ENCODE data around the gene CPNE6.
A peak's percentile ranks its signal among the peaks of the same experiment; 100 is the strongest.
"Not testable (repeated sequence)": the region's sequence is repeated elsewhere in the genome, so short reads cannot be mapped to it uniquely, and the experiment has no call there.

CPNE6 gene

GRCh38 chr14:24105609-24106239, 34.4 kb downstream of the CPNE6 start:
- H3K27ac ChIP-seq (ENCODE audit: insufficient read depth, low read depth, low read length, poor library complexity, severe bottlenecking); H3K36me3 ChIP-seq (ENCODE audit: control insufficient read depth, insufficient read depth, low read length); H3K27me3 ChIP-seq (ENCODE audit: control insufficient read depth, insufficient read depth, low read length, poor library complexity, severe bottlenecking); H3K4me1 ChIP-seq (ENCODE audit: control insufficient read depth, insufficient read depth, low read length); H3K4me3 ChIP-seq (ENCODE audit: insufficient read depth, low read depth, low read length); H3K9me3 ChIP-seq (ENCODE audit: control insufficient read depth, low read length): not testable (repeated sequence)
- WGBS, 2 experiments = 93% methylated on average over 8 of the region's 8 CpGs

GRCh38 chr14:24106672-24107271, 35.4 kb downstream of the CPNE6 start:
- WGBS, 2 experiments = 97 to 100% methylated on average over 1 to 3 of the region's 4 CpGs
- Histone ChIP-seq H3K27me3 (ENCODE audit: control insufficient read depth, insufficient read depth, low read length, poor library complexity, severe bottlenecking) (no peaks in the 10 kb centered on the region), H3K27ac (ENCODE audit: insufficient read depth, low read depth, low read length, poor library complexity, severe bottlenecking) (no peak overlapping the region), H3K4me3 (ENCODE audit: insufficient read depth, low read depth, low read length) (no peak overlapping the region), H3K4me1 (ENCODE audit: control insufficient read depth, insufficient read depth, low read length) (no peaks in the 10 kb centered on the region), H3K36me3 (ENCODE audit: control insufficient read depth, insufficient read depth, low read length) (no peaks in the 10 kb centered on the region), H3K9me3 (ENCODE audit: control insufficient read depth, low read length) (no peaks in the 10 kb centered on the region)

- Histone ChIP-seq H3K4me1 (ENCODE audit: control insufficient read depth, insufficient read depth, low read length) (no peaks in the 10 kb centered on the region), H3K36me3 (ENCODE audit: control insufficient read depth, insufficient read depth, low read length) (no peaks in the 10 kb centered on the region), H3K9me3 (ENCODE audit: control insufficient read depth, low read length) (no peaks in the 10 kb centered on the region), H3K4me3 (ENCODE audit: insufficient read depth, low read depth, low read length) (no peak overlapping the region), H3K27me3 (ENCODE audit: control insufficient read depth, insufficient read depth, low read length, poor library complexity, severe bottlenecking) (no peaks in the 10 kb centered on the region), H3K27ac (ENCODE audit: insufficient read depth, low read depth, low read length, poor library complexity, severe bottlenecking) (no peak overlapping the region)
- WGBS, 2 experiments = 49 to 63% methylated on average over 4 to 5 of the region's 5 CpGs
These were observed 37.0 kb downstream of the CPNE6 start for GRCh38 chr14:24108336-24108874.

GRCh38 chr14:24110060-24110459, 38.7 kb downstream of the CPNE6 start:
- 84 to 85% methylated on average over 9 of the region's 9 CpGs for WGBS, 2 experiments
- Histone ChIP-seq H3K4me3 (ENCODE audit: insufficient read depth, low read depth, low read length) (no peak overlapping the region), H3K27me3 (ENCODE audit: control insufficient read depth, insufficient read depth, low read length, poor library complexity, severe bottlenecking) (no peaks in the 10 kb centered on the region), H3K27ac (ENCODE audit: insufficient read depth, low read depth, low read length, poor library complexity, severe bottlenecking) (no peak overlapping the region), H3K36me3 (ENCODE audit: control insufficient read depth, insufficient read depth, low read length) (no peaks in the 10 kb centered on the region), H3K4me1 (ENCODE audit: control insufficient read depth, insufficient read depth, low read length) (no peaks in the 10 kb centered on the region), H3K9me3 (ENCODE audit: control insufficient read depth, low read length) (no peaks in the 10 kb centered on the region)

GRCh38 chr14:24110523-24110922, 39.2 kb downstream of the CPNE6 start:
- H3K4me3 ChIP-seq (ENCODE audit: insufficient read depth, low read depth, low read length) = no peak overlapping the region
- no peak overlapping the region for H3K27ac ChIP-seq (ENCODE audit: insufficient read depth, low read depth, low read length, poor library complexity, severe bottlenecking)
- H3K9me3 ChIP-seq (ENCODE audit: control insufficient read depth, low read length) = no peaks in the 10 kb centered on the region
- WGBS, 2 experiments = 91 to 95% methylated on average over 1 of the region's 1 CpG
- H3K27me3 ChIP-seq (ENCODE audit: control insufficient read depth, insufficient read depth, low read length, poor library complexity, severe bottlenecking) = no peaks in the 10 kb centered on the region
- H3K4me1 ChIP-seq (ENCODE audit: control insufficient read depth, insufficient read depth, low read length) = no peaks in the 10 kb centered on the region
- no peaks in the 10 kb centered on the region for H3K36me3 ChIP-seq (ENCODE audit: control insufficient read depth, insufficient read depth, low read length)

GRCh38 chr14:24113379-24113800, 42.0 kb downstream of the CPNE6 start:
- Histone ChIP-seq H3K4me1 (ENCODE audit: control insufficient read depth, insufficient read depth, low read length) (no peaks in the 10 kb centered on the region), H3K4me3 (ENCODE audit: insufficient read depth, low read depth, low read length) (peak overlapping the region; percentile 91), H3K9me3 (ENCODE audit: control insufficient read depth, low read length) (no peaks in the 10 kb centered on the region), H3K36me3 (ENCODE audit: control insufficient read depth, insufficient read depth, low read length) (peaks cover 14% of the 10 kb centered on the region), H3K27me3 (ENCODE audit: control insufficient read depth, insufficient read depth, low read length, poor library complexity, severe bottlenecking) (no peaks in the 10 kb centered on the region), H3K27ac (ENCODE audit: insufficient read depth, low read depth, low read length, poor library complexity, severe bottlenecking) (peak overlapping the region; percentile 89)
- 23 to 24% methylated on average over 15 of the region's 15 CpGs for WGBS, 2 experiments

- Histone ChIP-seq H3K27ac (ENCODE audit: insufficient read depth, low read depth, low read length, poor library complexity, severe bottlenecking) (peak overlapping the region; percentile 89), H3K4me1 (ENCODE audit: control insufficient read depth, insufficient read depth, low read length) (no peaks in the 10 kb centered on the region), H3K36me3 (ENCODE audit: control insufficient read depth, insufficient read depth, low read length) (peaks cover 18% of the 10 kb centered on the region), H3K4me3 (ENCODE audit: insufficient read depth, low read depth, low read length) (peak overlapping the region; percentile 91), H3K9me3 (ENCODE audit: control insufficient read depth, low read length) (no peaks in the 10 kb centered on the region), H3K27me3 (ENCODE audit: control insufficient read depth, insufficient read depth, low read length, poor library complexity, severe bottlenecking) (no peaks in the 10 kb centered on the region)
- WGBS, 2 experiments = 0 to 1% methylated on average over 42 of the region's 42 CpGs
These were observed 42.6 kb downstream of the CPNE6 start for GRCh38 chr14:24113801-24114531.

- Histone ChIP-seq H3K27me3 (ENCODE audit: control insufficient read depth, insufficient read depth, low read length, poor library complexity, severe bottlenecking) (no peaks in the 10 kb centered on the region), H3K27ac (ENCODE audit: insufficient read depth, low read depth, low read length, poor library complexity, severe bottlenecking) (peak within 1 kb of the TSS; percentile 89), H3K36me3 (ENCODE audit: control insufficient read depth, insufficient read depth, low read length) (peaks cover 25% of the 10 kb centered on the region), H3K9me3 (ENCODE audit: control insufficient read depth, low read length) (no peaks in the 10 kb centered on the region), H3K4me1 (ENCODE audit: control insufficient read depth, insufficient read depth, low read length) (no peaks in the 10 kb centered on the region), H3K4me3 (ENCODE audit: insufficient read depth, low read depth, low read length) (peak within 1 kb of the TSS; percentile 91)
- WGBS, 2 experiments = 0% methylated on average over 65 of the region's 65 CpGs
These were observed 43.4 kb downstream of the CPNE6 start, which contains the start of the genes DCAF11 and NRL for GRCh38 chr14:24114532-24115421. Gene DCAF11, plus strand, starts transcription at chr14:24114777. Its CDS starts 818 bp downstream, at chr14:24115595. Gene NRL, minus strand, starts transcription at chr14:24114949. Its CDS starts 32,101 bp downstream, at chr14:24082848.

GRCh38 chr14:24115422-24116127, 44.2 kb downstream of the CPNE6 start:
- 7 to 9% methylated on average over 14 of the region's 14 CpGs for WGBS, 2 experiments
- H3K4me1 ChIP-seq (ENCODE audit: control insufficient read depth, insufficient read depth, low read length) = no peaks in the 10 kb centered on the region
- H3K36me3 ChIP-seq (ENCODE audit: control insufficient read depth, insufficient read depth, low read length) = peaks cover 25% of the 10 kb centered on the region
- no peaks in the 10 kb centered on the region for H3K9me3 ChIP-seq (ENCODE audit: control insufficient read depth, low read length)
- H3K4me3 ChIP-seq (ENCODE audit: insufficient read depth, low read depth, low read length) = peak overlapping the region; percentile 91
- no peak overlapping the region for H3K27ac ChIP-seq (ENCODE audit: insufficient read depth, low read depth, low read length, poor library complexity, severe bottlenecking)
- H3K27me3 ChIP-seq (ENCODE audit: control insufficient read depth, insufficient read depth, low read length, poor library complexity, severe bottlenecking) = no peaks in the 10 kb centered on the region
